Measurements from ENCODE around the gene CDC23. TPM values are rescaled to one million over a fixed set of nuclear protein-coding genes. Genes with fewer than 3 reads are reported as not detected.

The CDC23 gene
- total RNA-seq, 1 experiment from 2014 or later, result 40.0 TPM

GRCh38 chr5:138148811-138149210, 64.3 kb downstream of the CDC23 start:
- intact Hi-C loops (cut with micrococcal nuclease), result no loop called here
- ChIA-PET RAD21 (ENCODE audit: low non-redundant PET in 1 of 2, low total read pairs in 2 of 2, uncharacterized antibody in 2 of 2, unreplicated experiment in 2 of 2) (interaction anchor here in 1 of 2 experiments (0.6 kb wide), 1 partner anchor 28 kb away, joined by 3 read pairs; no protein-coding TSS in a partner anchor), POLR2A (no interaction called here), CTCF (interaction anchor here (1.3 to 1.5 kb wide), 3 partner anchors 67 to 519 kb away, joined by 3 to 5 read pairs (median 4); no protein-coding TSS in a partner anchor)
- H4K20me1 ChIP-seq (ENCODE audit: insufficient read depth), result no peaks in the 10 kb centered on the region
- peaks cover 4 to 19% of the 10 kb centered on the region in 2 experiments; a peak in 3 of 4 replicates for H3K4me1 ChIP-seq (ENCODE audit: control insufficient read depth in 1 of 2, insufficient read depth in 2 of 2, low read length in 2 of 2)
- peak; percentile 92 for ATAC-seq
- H3K4me3 ChIP-seq (replicated peaks in 1 of 2; ENCODE audit: low read depth in 1 of 2, low read length in 2 of 2), result peak overlapping the region in 1 of 2 experiments; percentile 6; a peak in 1 of 4 replicates
- no TSS peak for BruUV-seq (replicated peaks)
- no peaks in the 10 kb centered on the region for H3K79me2 ChIP-seq (ENCODE audit: insufficient read depth, low read length)
- H3K9ac ChIP-seq (ENCODE audit: low read length), result no peak overlapping the region
- no peaks in the 10 kb centered on the region for H3K9me3 ChIP-seq (ENCODE audit: control insufficient read depth in 1 of 2, insufficient read depth in 1 of 2, low read depth in 1 of 2, low read length in 2 of 2)
- H2AFZ ChIP-seq (ENCODE audit: low read depth, low read length, poor library complexity, severe bottlenecking), result peak overlapping the region; percentile 86
- no peak overlapping the region for H3K27ac ChIP-seq (ENCODE audit: low read depth, low read length)
- no peaks in the 10 kb centered on the region for H3K27me3 ChIP-seq (ENCODE audit: insufficient read depth, low read length)
- peak; percentile 46 for DNase-seq (ENCODE audit: low read depth, low spot score)
- no peaks in the 10 kb centered on the region for H3K36me3 ChIP-seq (ENCODE audit: control insufficient read depth in 1 of 2, insufficient read depth in 2 of 2, low read length in 2 of 2)
- no peaks in the 10 kb centered on the region for H3K9me2 ChIP-seq (ENCODE audit: insufficient read depth)
- peak overlapping the region; percentile 63 for H3K4me2 ChIP-seq (ENCODE audit: low read length)
- TF ChIP-seq REST (IDR thresholded peaks at IDR 0.05; ENCODE audit: low read depth) (no peak), EZH2 (IDR thresholded peaks at IDR 0.05) (no peak), CEBPB (IDR thresholded peaks at IDR 0.05; ENCODE audit: low read depth) (no peak), SRF (IDR thresholded peaks at IDR 0.05; ENCODE audit: low read depth) (no peak), ATF3 (IDR thresholded peaks at IDR 0.05) (no peak), YY1 (IDR thresholded peaks at IDR 0.05; ENCODE audit: extremely low read depth, insufficient replicate concordance, low read depth, low read length) (peak; percentile 36), SIN3A (IDR thresholded peaks at IDR 0.05; ENCODE audit: low read depth) (no peak), RAD21 (IDR thresholded peaks at IDR 0.05; ENCODE audit: low read depth) (no peak), MAX (IDR thresholded peaks at IDR 0.05) (no peak), POLR2A (IDR thresholded peaks at IDR 0.05; ENCODE audit: borderline replicate concordance, extremely low read depth, insufficient read depth, insufficient read length) (no peak), ZBTB33 (IDR thresholded peaks at IDR 0.05; ENCODE audit: extremely low read depth, insufficient replicate concordance, low read length) (no peak), CBX3 (IDR thresholded peaks at IDR 0.05; ENCODE audit: low read depth) (peak; percentile 55; the same call in 1 of the 2 replicates), TCF7L2 (IDR thresholded peaks at IDR 0.05; ENCODE audit: borderline replicate concordance, extremely low read depth, insufficient read depth, insufficient read length) (no peak), POLR2AphosphoS5 (IDR thresholded peaks at IDR 0.05; ENCODE audit: low read depth, low read length) (no peak), ZFX (IDR thresholded peaks at IDR 0.05) (no peak), JUND (IDR thresholded peaks at IDR 0.05) (peak; percentile 59; the same call in 1 of the 2 replicates), ZNF274 (IDR thresholded peaks at IDR 0.05; ENCODE audit: low read depth, low read length) (no peak), EZH2phosphoT487 (IDR thresholded peaks at IDR 0.05; ENCODE audit: borderline replicate concordance) (no peak), EGR1 (IDR thresholded peaks at IDR 0.05; ENCODE audit: low read depth) (no peak; the same call in 1 of the 2 replicates), FOSL1 (IDR thresholded peaks at IDR 0.05; ENCODE audit: low read depth) (peak; percentile 57), CTCF (IDR thresholded peaks at IDR 0.05 in 2 of 3, conservative IDR thresholded peaks at IDR 0.05 in 1 of 3; ENCODE audit: borderline replicate concordance in 1 of 3, insufficient read depth in 1 of 3, low read depth in 2 of 3, low read length in 2 of 3) (no peak)

All from HCT116 (cell line).